Liver (tissue), 9 donors: ENCODE results near the gene CCND3. TPM values are rescaled to one million over a fixed set of nuclear protein-coding genes. Genes with fewer than 3 reads are reported as not detected.

ENCODE experiments used
- DNase-seq: peaks from one replicate; pipeline ENCODE4 v3.0.0-alpha.2; 2017; ENCODE audit warnings: low spot score
- H3K27ac ChIP-seq, 2 donors: one replicate each; pipeline ENCODE4 v1.7.0; 2013; ENCODE audit warnings: inconsistent platforms in 2 of 2, low read length in 2 of 2, control low read depth in 1 of 2, low read depth in 1 of 2, mild to moderate bottlenecking in 1 of 2
- H3K27me3 ChIP-seq, 4 donors: one replicate each; pipeline versions ENCODE4 v1.6.1 to v1.7.0; 2013; ENCODE audit warnings: low read length in 3 of 4, inconsistent platforms in 1 of 4, mild to moderate bottlenecking in 1 of 4, moderate library complexity in 1 of 4; ENCODE audit not compliant: control insufficient read depth in 4 of 4, insufficient read depth in 4 of 4
- H3K36me3 ChIP-seq, 4 donors: one replicate each; pipeline versions ENCODE4 v1.6.1 to v1.7.0; 2013; ENCODE audit warnings: low read length in 3 of 4, mild to moderate bottlenecking in 3 of 4, low read depth in 1 of 4, moderate library complexity in 1 of 4; ENCODE audit not compliant: control insufficient read depth in 4 of 4, insufficient read depth in 3 of 4
- H3K4me1 ChIP-seq, 4 donors: one replicate each; pipeline versions ENCODE4 v1.6.1 to v1.7.0; 2013; ENCODE audit warnings: low read length in 3 of 4, mild to moderate bottlenecking in 3 of 4, moderate library complexity in 1 of 4; ENCODE audit not compliant: control insufficient read depth in 4 of 4, insufficient read depth in 4 of 4
- H3K4me3 ChIP-seq, 3 donors: one replicate each; pipeline versions ENCODE4 v1.6.1 to v1.7.0; 2013; ENCODE audit warnings: low read length in 3 of 3, control low read depth in 1 of 3, low read depth in 1 of 3, mild to moderate bottlenecking in 1 of 3
- H3K9ac ChIP-seq, 2 donors: one replicate each; pipeline ENCODE4 v1.7.0; 2013; ENCODE audit warnings: low read length in 2 of 2, mild to moderate bottlenecking in 2 of 2, moderate library complexity in 2 of 2, control low read depth in 1 of 2, low read depth in 1 of 2
- H3K9me3 ChIP-seq, 4 donors: one replicate each; pipeline versions ENCODE4 v1.6.1 to v1.7.0; 2013; ENCODE audit warnings: low read length in 3 of 4; ENCODE audit not compliant: control insufficient read depth in 4 of 4
- EGR1 ChIP-seq, 2 donors: IDR thresholded peaks; 2 replicates each; pipeline ENCODE4 v1.6.1; 2016 to 2018; ENCODE audit warnings: antibody characterized with exemption in 2 of 2, low read depth in 2 of 2
- FOXA1 ChIP-seq: IDR thresholded peaks from 2 replicates; pipeline ENCODE4 v1.6.1; 2016; ENCODE audit warnings: antibody characterized with exemption
- FOXA2 ChIP-seq: IDR thresholded peaks from 2 replicates; pipeline ENCODE4 v1.6.1; 2016; ENCODE audit warnings: antibody characterized with exemption
- GABPA ChIP-seq, 2 donors: IDR thresholded peaks in 1 of 2; conservative IDR thresholded peaks in 1 of 2; 2 replicates each; pipeline ENCODE4 v1.6.1; 2016; ENCODE audit warnings: antibody characterized with exemption in 2 of 2, mild to moderate bottlenecking in 1 of 2, moderate library complexity in 1 of 2
- HNF4A ChIP-seq, 2 donors: conservative IDR thresholded peaks; 2 replicates each; pipeline ENCODE4 v1.6.1; 2016; ENCODE audit warnings: antibody characterized with exemption in 2 of 2, mild to moderate bottlenecking in 2 of 2
- HNF4G ChIP-seq: IDR thresholded peaks from 2 replicates; pipeline ENCODE4 v1.6.1; 2016; ENCODE audit warnings: antibody characterized with exemption
- NR2F2 ChIP-seq: IDR thresholded peaks from 2 replicates; pipeline ENCODE4 v1.6.1; 2016; ENCODE audit warnings: antibody characterized with exemption
- SP1 ChIP-seq: IDR thresholded peaks from 2 replicates; pipeline ENCODE4 v1.6.1; 2018; ENCODE audit warnings: antibody characterized with exemption, mild to moderate bottlenecking
- TAF1 ChIP-seq: conservative IDR thresholded peaks from 2 replicates; pipeline ENCODE4 v1.6.1; 2016; ENCODE audit warnings: antibody characterized with exemption, mild to moderate bottlenecking
- YY1 ChIP-seq: IDR thresholded peaks from 2 replicates; pipeline ENCODE4 v1.6.1; 2016; ENCODE audit warnings: antibody characterized with exemption, mild to moderate bottlenecking
- ZBTB33 ChIP-seq: IDR thresholded peaks from 2 replicates; pipeline ENCODE4 v1.6.1; 2016; ENCODE audit warnings: antibody characterized with exemption
- WGBS: extraction: QIAGEN DNeasy Blood & Tissue Kit; methylation state at CpG from one replicate; pipeline ENCODE4 v1.1.7; 2013; 5-methylcytosine and 5-hydroxymethylcytosine counted together
- polyA plus RNA-seq, 2 donors: library from polyadenylated mRNA; stranded (reverse) in 1 of 2; unstranded in 1 of 2; fragments of 200-250 nt in 1 of 2; fragments of >200 nt in 1 of 2; fragmentation: Nextera tagmentation in 1 of 2; extraction: Ambion mirVana in 1 of 2; gene quantifications; one replicate each; pipeline versions ENCODE4 v1.2.1 to v1.2.3, GENCODE V29; 2013 to 2015
- total RNA-seq, 2 donors: library from RNA; depleted of rRNA; stranded (reverse); fragments of >200 nt; gene quantifications; one replicate each; pipeline ENCODE4 v1.2.3, GENCODE V29; 2014
- TF ChIP-seq, protein P1 (sequence below): IDR thresholded peaks from 2 replicates; pipeline ENCODE4 v1.6.1; 2016; ENCODE audit warnings: antibody characterized with exemption, mild to moderate bottlenecking
- donor health status: healthy.
- donor health status: healthy.
- donor health status: healthy.
- donor health status: healthy.
- donor health status: healthy.

Gene CCND3
- total and polyA plus RNA-seq, 4 donors = 11.6 to 54.3 (median 23.2) TPM

- TF ChIP-seq YY1 (no peak), FOXA1 (no peak), EGR1 (IDR thresholded peaks at IDR 0.05; ENCODE audit: low read depth in 2 of 2) (no peak)
- H3K4me1 ChIP-seq = no peaks in the 10 kb centered on the region
- H3K4me3 ChIP-seq = no peak overlapping the region
- 78% methylated on average over 4 of the region's 4 CpGs for WGBS
- no peaks in the 10 kb centered on the region for H3K36me3 ChIP-seq
- no peak overlapping the region for H3K27ac ChIP-seq
- no peak overlapping the region for H3K9ac ChIP-seq
- H3K9me3 ChIP-seq = no peaks in the 10 kb centered on the region
- H3K27me3 ChIP-seq = no peaks in the 10 kb centered on the region
- no peak for DNase-seq
These were observed 15.5 kb upstream of the CCND3 start for GRCh38 chr6:41957117-41957516.

DNA sequence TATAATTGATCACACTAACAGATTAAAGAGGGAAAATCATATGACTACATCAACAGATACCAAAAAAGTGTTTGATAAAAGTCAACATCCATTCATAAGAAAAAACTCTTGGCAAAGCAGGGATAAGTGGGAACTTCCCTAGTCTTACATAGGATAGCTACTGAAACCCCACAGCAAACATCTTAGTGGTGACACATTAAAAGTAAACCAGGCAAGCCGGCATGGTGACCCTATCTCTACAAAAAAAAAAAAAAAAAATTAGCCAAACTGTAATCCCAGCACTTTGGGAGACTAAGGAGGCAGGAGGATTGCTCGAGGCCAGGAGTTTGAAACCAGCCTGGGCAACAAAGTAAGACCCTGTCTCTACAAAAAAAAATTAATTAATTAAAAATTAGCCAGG lies 13.8 kb upstream of the CCND3 start:
- 80% methylated on average over 2 of the region's 2 CpGs for WGBS
- no peak for TF ChIP-seq HNF4A (conservative IDR thresholded peaks at IDR 0.05)
- no peak for DNase-seq

GRCh38 chr6:41954668-41955067 lies 13.1 kb upstream of the CCND3 start:
- no peak overlapping the region for H3K27ac ChIP-seq
- no peaks in the 10 kb centered on the region for H3K9me3 ChIP-seq
- H3K36me3 ChIP-seq = no peaks in the 10 kb centered on the region
- H3K4me3 ChIP-seq = no peak overlapping the region
- WGBS = 92% methylated on average over 2 of the region's 2 CpGs
- H3K27me3 ChIP-seq = no peaks in the 10 kb centered on the region
- no peaks in the 10 kb centered on the region for H3K4me1 ChIP-seq
- DNase-seq = no peak
- no peak for TF ChIP-seq FOXA1
- TF ChIP-seq ZBTB33 = no peak
- TF ChIP-seq GABPA (IDR thresholded peaks at IDR 0.05 in 1 of 2, conservative IDR thresholded peaks at IDR 0.05 in 1 of 2) = no peak
- TF ChIP-seq, protein P1, sequence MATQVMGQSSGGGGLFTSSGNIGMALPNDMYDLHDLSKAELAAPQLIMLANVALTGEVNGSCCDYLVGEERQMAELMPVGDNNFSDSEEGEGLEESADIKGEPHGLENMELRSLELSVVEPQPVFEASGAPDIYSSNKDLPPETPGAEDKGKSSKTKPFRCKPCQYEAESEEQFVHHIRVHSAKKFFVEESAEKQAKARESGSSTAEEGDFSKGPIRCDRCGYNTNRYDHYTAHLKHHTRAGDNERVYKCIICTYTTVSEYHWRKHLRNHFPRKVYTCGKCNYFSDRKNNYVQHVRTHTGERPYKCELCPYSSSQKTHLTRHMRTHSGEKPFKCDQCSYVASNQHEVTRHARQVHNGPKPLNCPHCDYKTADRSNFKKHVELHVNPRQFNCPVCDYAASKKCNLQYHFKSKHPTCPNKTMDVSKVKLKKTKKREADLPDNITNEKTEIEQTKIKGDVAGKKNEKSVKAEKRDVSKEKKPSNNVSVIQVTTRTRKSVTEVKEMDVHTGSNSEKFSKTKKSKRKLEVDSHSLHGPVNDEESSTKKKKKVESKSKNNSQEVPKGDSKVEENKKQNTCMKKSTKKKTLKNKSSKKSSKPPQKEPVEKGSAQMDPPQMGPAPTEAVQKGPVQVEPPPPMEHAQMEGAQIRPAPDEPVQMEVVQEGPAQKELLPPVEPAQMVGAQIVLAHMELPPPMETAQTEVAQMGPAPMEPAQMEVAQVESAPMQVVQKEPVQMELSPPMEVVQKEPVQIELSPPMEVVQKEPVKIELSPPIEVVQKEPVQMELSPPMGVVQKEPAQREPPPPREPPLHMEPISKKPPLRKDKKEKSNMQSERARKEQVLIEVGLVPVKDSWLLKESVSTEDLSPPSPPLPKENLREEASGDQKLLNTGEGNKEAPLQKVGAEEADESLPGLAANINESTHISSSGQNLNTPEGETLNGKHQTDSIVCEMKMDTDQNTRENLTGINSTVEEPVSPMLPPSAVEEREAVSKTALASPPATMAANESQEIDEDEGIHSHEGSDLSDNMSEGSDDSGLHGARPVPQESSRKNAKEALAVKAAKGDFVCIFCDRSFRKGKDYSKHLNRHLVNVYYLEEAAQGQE = no peak
- TF ChIP-seq HNF4G = no peak
- no peak for TF ChIP-seq NR2F2
- no peak for TF ChIP-seq SP1
- no peak for TF ChIP-seq HNF4A (conservative IDR thresholded peaks at IDR 0.05)
- TF ChIP-seq EGR1 (IDR thresholded peaks at IDR 0.05; ENCODE audit: low read depth in 2 of 2) = no peak
- TF ChIP-seq FOXA2 = no peak
- TF ChIP-seq TAF1 = no peak
- H3K9ac ChIP-seq = no peak overlapping the region

More for the DNA sequence above, 13.8 kb upstream of the CCND3 start:
- Histone ChIP-seq H3K9me3 (no peaks in the 10 kb centered on the region), H3K27me3 (no peaks in the 10 kb centered on the region), H3K27ac (no peak overlapping the region), H3K4me1 (no peaks in the 10 kb centered on the region), H3K36me3 (no peaks in the 10 kb centered on the region), H3K4me3 (no peak overlapping the region), H3K9ac (no peak overlapping the region)
